Suprapubic skin (tissue), 4 donors: Measurements from ENCODE around the gene EXOC7. TPM values are rescaled to one million over a fixed set of nuclear protein-coding genes. Genes with fewer than 3 reads are reported as not detected.
A peak's percentile ranks its signal among the peaks of the same experiment; 100 is the strongest.

Experiments
- DNase-seq, 2 donors: peaks; one replicate each; pipeline ENCODE4 v3.0.0-alpha.2; 2019; ENCODE audit warnings: low spot score in 2 of 2
- H3K27ac ChIP-seq: fragments of 200-600 bp; sonication (generic); one replicate; pipeline ENCODE4 v1.5.1; 2019
- H3K27me3 ChIP-seq: fragments of 200-600 bp; sonication (generic); one replicate; pipeline ENCODE4 v1.5.1; 2019
- H3K36me3 ChIP-seq: fragments of 200-600 bp; sonication (generic); one replicate; pipeline ENCODE4 v1.5.1; 2019
- H3K4me1 ChIP-seq: fragments of 200-600 bp; sonication (generic); one replicate; pipeline ENCODE4 v1.5.1; 2019
- H3K4me3 ChIP-seq: fragments of 200-600 bp; sonication (generic); one replicate; pipeline ENCODE4 v1.5.1; 2019; ENCODE audit warnings: mild to moderate bottlenecking
- H3K9me3 ChIP-seq: fragments of 200-600 bp; sonication (generic); one replicate; pipeline ENCODE4 v1.5.1; 2019
- EP300 ChIP-seq: sonication (generic); formaldehyde crosslinking; IDR thresholded peaks from one replicate; pipeline ENCODE4 v1.6.1; 2017; ENCODE audit warnings: antibody characterized with exemption
- POLR2A ChIP-seq, 2 donors: fragments of 450-650 bp; IDR thresholded peaks; one replicate each; pipeline ENCODE4 v1.6.1; 2017; ENCODE audit warnings: antibody characterized with exemption in 2 of 2, mild to moderate bottlenecking in 2 of 2, moderate library complexity in 2 of 2
- POLR2AphosphoS5 ChIP-seq, 3 donors: sonication (generic); formaldehyde crosslinking; IDR thresholded peaks; one replicate each; pipeline ENCODE4 v1.6.1; 2017; ENCODE audit warnings: antibody characterized with exemption in 3 of 3
- WGBS: methylation state at CpG from one replicate; pipeline ENCODE4 v1.1.5; 2018; 5-methylcytosine and 5-hydroxymethylcytosine counted together
- total RNA-seq, 4 donors: library from RNA; depleted of rRNA; stranded (reverse); fragments of >200 nt; gene quantifications; one replicate each; pipeline ENCODE4 v1.1.0, GENCODE V29; 2016
- TF ChIP-seq, protein P1 (sequence below), 2 donors: fragments of 200-600 bp in 1 of 2; fragments of 450-650 bp in 1 of 2; sonication (generic) in 1 of 2; IDR thresholded peaks; one replicate each; pipeline ENCODE4 v1.5.1; 2016 to 2019; ENCODE audit warnings: antibody characterized with exemption in 2 of 2, mild to moderate bottlenecking in 1 of 2, moderate library complexity in 1 of 2

Gene EXOC7
- total RNA-seq, 4 donors from 2014 or later: 67.4 to 108 (median 78.6) TPM

DNA sequence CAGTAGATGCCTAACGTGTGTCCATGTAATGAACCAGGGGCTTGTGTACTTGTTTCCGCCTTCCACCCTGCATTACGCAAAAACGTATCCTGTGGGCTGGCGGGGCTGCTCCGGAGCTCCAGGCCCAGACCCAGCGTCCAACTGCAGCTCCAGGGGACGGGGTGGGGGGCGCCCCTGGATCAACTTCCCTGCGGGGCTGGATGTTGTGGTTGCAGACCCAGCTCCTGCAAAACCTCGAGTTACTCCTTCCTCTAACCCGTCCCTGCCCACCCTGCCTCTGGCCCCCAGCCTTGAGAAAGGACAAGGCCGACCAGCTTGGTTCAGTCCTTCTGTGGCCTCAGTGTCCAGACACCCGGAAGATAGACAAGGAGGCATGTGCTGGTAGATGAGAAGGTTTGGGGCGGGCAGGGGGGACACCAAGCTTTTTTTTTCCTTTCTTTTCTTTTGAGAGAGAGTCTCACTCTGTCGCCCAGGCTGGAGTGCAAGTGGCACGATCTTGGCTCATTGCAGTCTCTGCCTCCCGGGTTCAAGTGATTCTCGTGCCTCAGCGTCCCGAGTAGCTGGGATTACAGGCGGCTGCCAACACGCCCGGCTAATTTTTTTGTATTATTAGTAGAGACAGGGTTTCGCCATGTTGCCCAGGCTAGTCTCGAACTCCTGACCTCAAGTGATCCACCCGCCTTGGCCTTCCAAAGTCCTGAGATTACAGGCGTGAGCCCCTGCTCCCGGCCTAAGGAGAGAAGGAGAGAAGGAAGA, 731 bp upstream of the EXOC7 start:
- TF ChIP-seq POLR2AphosphoS5 (IDR thresholded peaks at IDR 0.05) (no peak), POLR2A (IDR thresholded peaks at IDR 0.05) (no peak), EP300 (no peak)
- WGBS: 88% methylated on average over 24 of the region's 29 CpGs
- Histone ChIP-seq H3K27ac (peak overlapping the region; percentile 79), H3K27me3 (no peaks in the 10 kb centered on the region), H3K9me3 (no peaks in the 10 kb centered on the region), H3K4me1 (peaks cover 24% of the 10 kb centered on the region), H3K4me3 (peak overlapping the region; percentile 95), H3K36me3 (peaks cover 24% of the 10 kb centered on the region)
- no peak for DNase-seq

DNA sequence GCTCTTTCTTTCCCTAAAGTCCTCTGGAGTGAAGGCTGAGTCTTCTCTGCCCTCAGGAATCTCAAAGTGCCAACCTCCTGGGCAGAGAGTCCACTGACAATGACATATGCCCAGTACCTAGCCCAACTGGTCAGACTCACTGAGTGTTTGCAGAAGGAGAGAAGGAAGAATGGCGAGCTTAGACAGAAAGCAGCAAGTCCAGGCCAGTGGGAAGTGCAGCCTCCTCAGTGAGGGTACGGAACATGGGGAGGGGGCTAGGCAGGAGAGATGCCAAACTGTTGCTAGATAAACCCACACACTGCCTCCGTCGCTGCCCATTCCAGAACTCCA, 678 bp downstream of the EXOC7 start:
- DNase-seq: no peak
- WGBS: 3% methylated on average over 4 of the region's 4 CpGs
- no peak for TF ChIP-seq POLR2AphosphoS5 (IDR thresholded peaks at IDR 0.05)
- peak overlapping the region; percentile 79 for H3K27ac ChIP-seq
- peaks cover 33% of the 10 kb centered on the region for H3K36me3 ChIP-seq
- peaks cover 24% of the 10 kb centered on the region for H3K4me1 ChIP-seq
- no peaks in the 10 kb centered on the region for H3K9me3 ChIP-seq
- peak overlapping the region; percentile 95 for H3K4me3 ChIP-seq
- H3K27me3 ChIP-seq: no peaks in the 10 kb centered on the region

DNA sequence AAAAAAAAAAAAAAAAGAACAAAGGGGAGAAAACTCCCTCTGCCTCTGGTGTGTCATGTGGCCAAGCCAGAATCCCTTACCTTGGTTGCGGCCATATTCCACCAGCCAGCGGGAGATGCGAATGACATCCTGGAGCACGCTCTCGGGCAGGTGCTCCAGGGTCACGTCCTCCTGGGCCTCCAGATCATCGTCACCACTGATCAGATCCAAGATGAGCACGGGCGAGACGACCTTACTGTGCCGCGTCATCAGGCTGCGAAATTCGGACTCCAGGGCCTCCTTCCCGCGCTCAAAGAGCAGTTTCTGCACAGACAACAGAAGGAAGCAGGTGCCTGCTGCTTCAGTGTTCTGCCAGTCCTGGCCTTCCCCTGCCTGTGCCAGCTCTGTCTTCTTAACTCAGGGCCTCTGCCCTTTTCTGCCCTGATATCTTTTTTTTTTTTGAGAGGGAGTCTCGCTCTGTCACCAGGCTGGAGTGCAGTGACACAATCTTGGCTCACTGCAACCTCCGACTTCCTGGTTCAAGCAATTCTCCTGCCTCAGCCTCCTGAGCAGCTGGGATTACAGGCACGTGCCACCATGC, 5.8 kb downstream of the EXOC7 start:
- no peaks in the 10 kb centered on the region for H3K9me3 ChIP-seq
- H3K27me3 ChIP-seq: no peaks in the 10 kb centered on the region
- H3K4me1 ChIP-seq: peaks cover 12% of the 10 kb centered on the region
- WGBS: 93% methylated on average over 19 of the region's 19 CpGs
- no peak for TF ChIP-seq POLR2AphosphoS5 (IDR thresholded peaks at IDR 0.05)
- no peak for TF ChIP-seq POLR2A (IDR thresholded peaks at IDR 0.05)
- TF ChIP-seq, protein P1, sequence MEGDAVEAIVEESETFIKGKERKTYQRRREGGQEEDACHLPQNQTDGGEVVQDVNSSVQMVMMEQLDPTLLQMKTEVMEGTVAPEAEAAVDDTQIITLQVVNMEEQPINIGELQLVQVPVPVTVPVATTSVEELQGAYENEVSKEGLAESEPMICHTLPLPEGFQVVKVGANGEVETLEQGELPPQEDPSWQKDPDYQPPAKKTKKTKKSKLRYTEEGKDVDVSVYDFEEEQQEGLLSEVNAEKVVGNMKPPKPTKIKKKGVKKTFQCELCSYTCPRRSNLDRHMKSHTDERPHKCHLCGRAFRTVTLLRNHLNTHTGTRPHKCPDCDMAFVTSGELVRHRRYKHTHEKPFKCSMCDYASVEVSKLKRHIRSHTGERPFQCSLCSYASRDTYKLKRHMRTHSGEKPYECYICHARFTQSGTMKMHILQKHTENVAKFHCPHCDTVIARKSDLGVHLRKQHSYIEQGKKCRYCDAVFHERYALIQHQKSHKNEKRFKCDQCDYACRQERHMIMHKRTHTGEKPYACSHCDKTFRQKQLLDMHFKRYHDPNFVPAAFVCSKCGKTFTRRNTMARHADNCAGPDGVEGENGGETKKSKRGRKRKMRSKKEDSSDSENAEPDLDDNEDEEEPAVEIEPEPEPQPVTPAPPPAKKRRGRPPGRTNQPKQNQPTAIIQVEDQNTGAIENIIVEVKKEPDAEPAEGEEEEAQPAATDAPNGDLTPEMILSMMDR (IDR thresholded peaks at IDR 0.05): no peak
- no peak for TF ChIP-seq EP300
- DNase-seq: no peak
- H3K36me3 ChIP-seq: peaks cover 84% of the 10 kb centered on the region
- no peak overlapping the region for H3K4me3 ChIP-seq
- no peak overlapping the region for H3K27ac ChIP-seq

DNA sequence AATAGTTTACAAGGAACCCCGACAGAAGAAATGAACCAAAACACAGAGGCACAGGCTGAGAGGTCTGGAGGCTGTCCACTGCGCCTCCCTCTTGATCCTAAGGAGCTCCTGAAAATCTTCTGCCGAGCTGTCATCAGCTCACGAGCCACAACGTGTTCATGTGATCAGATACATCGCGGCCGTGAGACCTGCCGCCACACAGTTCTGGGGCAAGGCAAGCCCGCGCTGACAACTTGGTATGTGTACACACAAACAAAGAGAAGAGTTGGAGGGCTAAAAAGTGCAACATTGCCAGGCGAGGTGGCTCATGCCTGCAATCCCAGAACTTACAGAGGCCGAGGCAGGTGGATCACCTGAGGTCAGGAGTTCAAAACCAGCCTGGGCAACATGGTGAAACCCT, 7.6 kb downstream of the EXOC7 start:
- no peak overlapping the region for H3K27ac ChIP-seq
- no peaks in the 10 kb centered on the region for H3K4me1 ChIP-seq
- H3K27me3 ChIP-seq: no peaks in the 10 kb centered on the region
- DNase-seq: no peak
- no peak for TF ChIP-seq POLR2A (IDR thresholded peaks at IDR 0.05)
- TF ChIP-seq POLR2AphosphoS5 (IDR thresholded peaks at IDR 0.05): no peak
- TF ChIP-seq EP300: no peak
- TF ChIP-seq, protein P1 (IDR thresholded peaks at IDR 0.05): no peak
- H3K36me3 ChIP-seq: peaks cover 92% of the 10 kb centered on the region
- H3K9me3 ChIP-seq: no peaks in the 10 kb centered on the region
- WGBS: 81% methylated on average over 13 of the region's 13 CpGs
- H3K4me3 ChIP-seq: no peak overlapping the region

DNA sequence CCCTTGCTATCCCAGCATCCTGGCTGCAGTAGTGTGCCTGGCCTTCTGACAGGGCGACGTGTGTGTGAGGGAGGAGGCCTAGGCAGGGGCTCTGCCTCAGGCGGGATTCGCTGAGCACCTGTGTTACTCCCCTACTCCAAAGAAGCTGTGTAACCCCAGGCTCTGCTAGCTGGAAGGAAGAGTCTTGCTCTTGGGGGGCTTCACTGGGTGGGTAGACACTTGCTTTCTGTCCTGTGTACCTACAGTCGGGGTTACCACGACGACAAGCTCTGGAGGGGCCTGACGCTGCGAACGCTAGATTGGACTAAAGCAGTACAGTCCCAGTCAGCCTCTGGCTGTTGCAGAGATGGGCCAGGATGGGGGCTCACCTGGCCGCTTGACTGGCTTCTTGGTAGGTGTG, 9.5 kb downstream of the EXOC7 start:
- Histone ChIP-seq H3K36me3 (peaks cover 93% of the 10 kb centered on the region), H3K27ac (no peak overlapping the region), H3K4me3 (no peak overlapping the region), H3K9me3 (no peaks in the 10 kb centered on the region), H3K4me1 (no peaks in the 10 kb centered on the region), H3K27me3 (no peaks in the 10 kb centered on the region)
- no peak for TF ChIP-seq EP300
- no peak for TF ChIP-seq POLR2AphosphoS5 (IDR thresholded peaks at IDR 0.05)
- TF ChIP-seq, protein P1 (IDR thresholded peaks at IDR 0.05): no peak
- TF ChIP-seq POLR2A (IDR thresholded peaks at IDR 0.05): no peak
- no peak for DNase-seq
- WGBS: 83% methylated on average over 6 of the region's 11 CpGs

DNA sequence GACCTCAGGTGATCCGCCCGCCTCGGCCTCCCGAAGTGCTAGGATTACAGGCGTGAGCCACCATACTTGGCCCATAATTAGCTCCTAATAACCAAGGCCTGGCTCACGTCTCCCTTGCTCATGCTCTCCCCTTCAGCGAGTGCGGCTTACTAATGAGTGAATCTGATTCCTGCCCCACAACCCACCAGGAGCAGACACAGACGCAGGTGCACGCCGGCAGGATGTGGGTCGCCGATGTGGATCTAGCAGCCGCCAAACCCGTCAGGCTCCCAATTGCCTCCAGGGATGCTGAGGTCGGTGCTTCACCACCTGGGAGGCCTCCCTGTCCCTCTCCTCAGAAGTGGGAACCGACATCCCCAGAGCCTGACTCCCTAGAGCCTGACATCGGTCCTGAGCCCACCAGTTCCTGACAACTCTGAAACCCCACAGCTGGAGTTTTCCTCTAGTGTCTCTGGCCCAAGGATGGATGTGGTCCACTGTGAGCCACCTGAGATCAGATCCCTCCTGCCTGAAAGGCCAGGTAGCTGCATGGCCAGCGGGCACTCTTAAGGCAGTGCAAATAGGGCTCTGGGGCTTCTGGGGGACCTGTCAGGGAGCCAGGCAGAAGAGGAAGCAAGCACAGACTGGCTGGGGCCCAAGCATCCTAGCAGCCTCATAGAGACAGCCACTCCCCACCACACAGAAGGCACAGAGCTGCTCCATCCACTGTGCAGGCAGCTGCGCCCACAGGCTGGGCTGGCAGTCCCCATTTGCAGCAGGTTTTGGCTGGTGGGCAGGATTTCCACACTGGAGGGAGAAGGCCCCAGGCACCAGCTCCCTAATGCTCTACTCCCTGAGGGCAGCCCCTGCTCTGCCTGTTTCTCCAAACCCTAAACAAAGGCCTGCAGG, 10.8 kb downstream of the EXOC7 start:
- Histone ChIP-seq H3K27me3 (no peaks in the 10 kb centered on the region), H3K27ac (no peak overlapping the region), H3K4me3 (no peak overlapping the region), H3K9me3 (no peaks in the 10 kb centered on the region), H3K4me1 (no peaks in the 10 kb centered on the region), H3K36me3 (peaks cover 98% of the 10 kb centered on the region)
- no peak for DNase-seq
- TF ChIP-seq, protein P1 (IDR thresholded peaks at IDR 0.05): no peak
- no peak for TF ChIP-seq EP300
- no peak for TF ChIP-seq POLR2AphosphoS5 (IDR thresholded peaks at IDR 0.05)
- no peak for TF ChIP-seq POLR2A (IDR thresholded peaks at IDR 0.05)
- 94% methylated on average over 17 of the region's 20 CpGs for WGBS
